ENCODE results near the gene GCNT4.

DNA sequence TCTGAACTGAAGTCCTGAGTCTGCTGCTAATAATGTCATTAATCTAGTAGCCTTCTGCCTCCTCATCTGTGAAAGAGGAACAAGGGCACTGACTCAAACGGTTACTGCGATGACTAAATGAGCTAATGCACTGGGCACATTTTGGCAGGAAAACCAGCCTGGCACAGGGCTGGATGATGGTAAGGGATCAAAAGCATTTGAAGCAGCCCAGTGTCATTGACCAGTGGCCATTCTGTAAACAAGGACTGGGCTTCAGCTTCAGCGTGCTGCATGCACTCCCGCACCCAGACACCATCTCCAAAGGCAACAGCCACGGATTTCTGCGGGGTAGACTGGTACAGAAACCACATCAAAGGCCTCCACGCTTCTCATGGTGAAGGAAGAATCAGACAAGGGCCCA is 8.0 kb downstream of the GCNT4 start:
- TF ChIP-seq, protein P1, sequence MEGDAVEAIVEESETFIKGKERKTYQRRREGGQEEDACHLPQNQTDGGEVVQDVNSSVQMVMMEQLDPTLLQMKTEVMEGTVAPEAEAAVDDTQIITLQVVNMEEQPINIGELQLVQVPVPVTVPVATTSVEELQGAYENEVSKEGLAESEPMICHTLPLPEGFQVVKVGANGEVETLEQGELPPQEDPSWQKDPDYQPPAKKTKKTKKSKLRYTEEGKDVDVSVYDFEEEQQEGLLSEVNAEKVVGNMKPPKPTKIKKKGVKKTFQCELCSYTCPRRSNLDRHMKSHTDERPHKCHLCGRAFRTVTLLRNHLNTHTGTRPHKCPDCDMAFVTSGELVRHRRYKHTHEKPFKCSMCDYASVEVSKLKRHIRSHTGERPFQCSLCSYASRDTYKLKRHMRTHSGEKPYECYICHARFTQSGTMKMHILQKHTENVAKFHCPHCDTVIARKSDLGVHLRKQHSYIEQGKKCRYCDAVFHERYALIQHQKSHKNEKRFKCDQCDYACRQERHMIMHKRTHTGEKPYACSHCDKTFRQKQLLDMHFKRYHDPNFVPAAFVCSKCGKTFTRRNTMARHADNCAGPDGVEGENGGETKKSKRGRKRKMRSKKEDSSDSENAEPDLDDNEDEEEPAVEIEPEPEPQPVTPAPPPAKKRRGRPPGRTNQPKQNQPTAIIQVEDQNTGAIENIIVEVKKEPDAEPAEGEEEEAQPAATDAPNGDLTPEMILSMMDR (conservative IDR thresholded peaks at IDR 0.05; ENCODE audit: low read depth, low read length) = no peak
- TF ChIP-seq EZH2 (IDR thresholded peaks at IDR 0.05; ENCODE audit: low read length, unreplicated experiment) = no peak
